ENCODE results near the gene ATOH8. TPM values are rescaled to one million over a fixed set of nuclear protein-coding genes. Genes with fewer than 3 reads are reported as not detected.

Gene ATOH8
- total RNA-seq, 1 experiment from 2014 or later = 107 TPM

GRCh38 chr2:85794491-85795121, 40.8 kb downstream of the ATOH8 start:
- H3K27ac ChIP-seq = peak overlapping the region; percentile 98
- no peaks in the 10 kb centered on the region for H3K9me3 ChIP-seq (replicated peaks)
- H3K27me3 ChIP-seq = no peaks in the 10 kb centered on the region
- H3K4me3 ChIP-seq = peak overlapping the region; percentile 44
- H3K4me1 ChIP-seq = peaks cover 69% of the 10 kb centered on the region
- peak; percentile 98 for DNase-seq
- no peaks in the 10 kb centered on the region for H3K36me3 ChIP-seq

GRCh38 chr2:85795331-85796045, 41.7 kb downstream of the ATOH8 start:
- Histone ChIP-seq H3K9me3 (replicated peaks) (no peaks in the 10 kb centered on the region), H3K27me3 (no peaks in the 10 kb centered on the region), H3K27ac (peak overlapping the region; percentile 98), H3K4me1 (peaks cover 69% of the 10 kb centered on the region), H3K36me3 (no peaks in the 10 kb centered on the region), H3K4me3 (peak overlapping the region; percentile 44)
- DNase-seq = peak; percentile 55 to 63

GRCh38 chr2:85796046-85796340, 42.2 kb downstream of the ATOH8 start:
- peak overlapping the region; percentile 98 for H3K27ac ChIP-seq

DNA sequence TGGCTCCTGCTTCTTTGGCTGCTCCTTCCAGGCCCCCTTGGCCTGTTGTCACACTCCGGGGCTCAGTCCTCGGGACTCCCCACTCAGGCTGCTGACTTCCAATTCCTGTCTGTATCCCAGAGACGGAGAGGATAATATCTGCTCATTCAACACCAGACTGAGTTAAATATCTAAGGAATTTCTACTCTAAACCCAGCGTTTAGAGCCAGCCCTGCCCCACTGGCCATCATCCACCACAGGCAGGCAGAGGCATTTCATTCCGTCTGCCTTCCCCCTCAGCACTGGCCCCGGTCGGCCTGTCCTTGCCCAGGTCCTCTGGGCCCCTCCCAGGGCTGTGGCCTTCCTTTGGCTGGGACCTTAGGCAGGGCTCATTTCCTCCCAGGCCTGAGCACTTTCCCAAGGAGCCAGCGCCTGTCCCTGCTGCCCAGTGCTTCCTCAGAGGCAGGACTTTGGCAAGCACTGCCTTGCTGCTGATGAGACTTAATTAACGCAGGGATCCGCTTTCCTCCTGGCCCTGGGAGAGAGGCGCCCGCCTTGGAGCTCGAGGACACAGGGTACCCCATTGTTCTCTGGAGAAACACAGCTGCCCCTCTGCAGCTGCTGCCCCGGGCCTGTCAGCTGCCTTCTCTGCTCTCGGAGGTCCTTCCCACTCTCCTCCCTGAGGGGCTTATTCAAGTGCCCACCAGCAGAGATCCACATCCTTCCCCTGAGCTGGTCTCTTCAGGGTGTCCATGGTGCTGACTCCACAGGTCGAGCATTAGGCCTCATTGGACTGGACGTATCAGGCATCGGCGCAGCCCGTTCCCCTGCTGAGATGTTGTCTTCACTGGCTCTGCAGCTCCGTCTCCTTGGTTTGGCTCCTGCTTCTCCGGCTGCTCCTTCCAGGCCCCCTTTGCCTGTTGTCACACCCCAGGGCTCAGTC, 42.8 kb downstream of the ATOH8 start:
- H3K36me3 ChIP-seq = no peaks in the 10 kb centered on the region
- H3K27ac ChIP-seq = peak overlapping the region; percentile 98
- peak; percentile 99 to 100 for DNase-seq
- no peaks in the 10 kb centered on the region for H3K27me3 ChIP-seq
- peaks cover 65% of the 10 kb centered on the region for H3K4me1 ChIP-seq
- peak overlapping the region; percentile 44 for H3K4me3 ChIP-seq
- H3K9me3 ChIP-seq (replicated peaks) = 0 out of 2 replicates have a peak, but pooled peaks cover 3% of the 10 kb centered on the region

More at GRCh38 chr2:85796046-85796340, 42.2 kb downstream of the ATOH8 start:
- no peaks in the 10 kb centered on the region for H3K9me3 ChIP-seq (replicated peaks)
- DNase-seq = peak in 1 of 2 experiments; percentile 52
- H3K36me3 ChIP-seq = no peaks in the 10 kb centered on the region
- no peaks in the 10 kb centered on the region for H3K27me3 ChIP-seq
- peaks cover 66% of the 10 kb centered on the region for H3K4me1 ChIP-seq
- peak overlapping the region; percentile 44 for H3K4me3 ChIP-seq

DNA sequence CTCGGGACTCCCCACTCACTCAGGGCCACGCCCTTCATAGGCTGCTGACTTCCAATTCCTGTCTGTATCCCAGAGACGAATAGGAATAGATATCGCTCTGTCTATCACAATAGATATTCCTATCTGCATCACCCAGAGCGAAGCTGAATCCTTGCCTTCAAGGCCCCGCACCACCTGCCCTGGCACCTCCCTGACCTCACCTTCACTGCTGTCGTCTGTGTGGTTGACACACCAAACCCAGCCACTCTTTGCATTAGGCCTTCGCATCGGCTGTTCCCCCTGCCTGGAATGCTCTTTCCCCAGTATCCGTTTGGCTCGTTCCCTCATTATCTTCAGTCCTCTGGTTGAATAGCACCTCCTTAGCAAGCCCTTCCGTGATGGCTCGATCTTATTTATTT, 43.5 kb downstream of the ATOH8 start:
- Histone ChIP-seq H3K27ac (peak overlapping the region; percentile 98), H3K4me1 (peaks cover 59% of the 10 kb centered on the region), H3K27me3 (no peaks in the 10 kb centered on the region), H3K9me3 (replicated peaks) (0 out of 2 replicates have a peak, but pooled peaks cover 4% of the 10 kb centered on the region), H3K36me3 (no peaks in the 10 kb centered on the region), H3K4me3 (peak overlapping the region; percentile 44)
- DNase-seq = no peak

DNA sequence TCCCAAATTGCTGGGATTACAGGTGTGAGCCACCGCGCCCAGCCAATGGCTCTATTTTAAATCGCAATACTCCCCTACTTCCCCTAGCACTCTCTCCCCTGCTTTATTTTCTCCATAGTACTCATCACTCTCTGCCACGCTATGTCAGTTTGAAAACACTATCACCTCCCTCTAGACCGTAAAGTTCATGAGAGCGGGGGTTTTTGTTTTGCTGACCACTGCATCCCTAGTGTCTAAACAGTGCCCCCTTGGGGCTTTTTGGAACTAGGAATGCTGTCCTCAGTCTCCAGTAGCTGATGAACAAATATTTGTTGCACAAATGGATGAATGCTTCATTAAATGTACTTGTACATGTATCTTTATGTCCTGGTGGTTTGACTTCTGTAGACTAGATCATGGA, 44.1 kb downstream of the ATOH8 start:
- Histone ChIP-seq H3K9me3 (replicated peaks) (0 out of 2 replicates have a peak, but pooled peaks cover 4% of the 10 kb centered on the region), H3K27ac (peak overlapping the region; percentile 98), H3K27me3 (no peaks in the 10 kb centered on the region), H3K36me3 (no peaks in the 10 kb centered on the region), H3K4me3 (no peak overlapping the region), H3K4me1 (peaks cover 59% of the 10 kb centered on the region)
- peak; percentile 65 to 84 for DNase-seq

- no peaks in the 10 kb centered on the region for H3K36me3 ChIP-seq
- peaks cover 59% of the 10 kb centered on the region for H3K4me1 ChIP-seq
- no peak overlapping the region for H3K27ac ChIP-seq
- no peak overlapping the region for H3K4me3 ChIP-seq
- 0 out of 2 replicates have a peak, but pooled peaks cover 4% of the 10 kb centered on the region for H3K9me3 ChIP-seq (replicated peaks)
- H3K27me3 ChIP-seq = no peaks in the 10 kb centered on the region
- no peak for DNase-seq
Observed at GRCh38 chr2:85799215-85799956, 45.6 kb downstream of the ATOH8 start.

GRCh38 chr2:85800586-85800985, 46.8 kb downstream of the ATOH8 start:
- no peak overlapping the region for H3K27ac ChIP-seq
- H3K4me3 ChIP-seq = no peak overlapping the region
- 0 out of 2 replicates have a peak, but pooled peaks cover 4% of the 10 kb centered on the region for H3K9me3 ChIP-seq (replicated peaks)
- H3K4me1 ChIP-seq = peaks cover 53% of the 10 kb centered on the region
- no peaks in the 10 kb centered on the region for H3K27me3 ChIP-seq
- DNase-seq = no peak
- no peaks in the 10 kb centered on the region for H3K36me3 ChIP-seq

DNA sequence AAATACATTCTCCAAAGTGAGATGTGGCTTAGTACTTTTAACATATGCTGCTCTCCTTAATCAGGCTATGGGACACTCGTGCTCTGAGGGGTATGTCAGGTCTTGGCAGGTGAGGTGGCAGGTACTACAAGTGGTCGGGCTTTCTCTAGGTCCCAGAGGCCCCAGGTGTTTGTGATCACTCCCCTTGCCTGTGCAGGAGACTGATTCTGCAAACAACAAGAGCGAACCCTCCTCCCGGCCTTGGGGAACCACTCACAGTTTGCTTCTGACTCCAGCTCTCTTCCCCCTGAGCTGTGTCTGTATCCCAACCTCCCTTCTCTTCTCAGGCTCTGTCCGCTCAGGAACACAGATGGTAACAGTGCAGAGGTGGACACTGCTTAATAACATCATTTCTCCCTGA, 48.1 kb downstream of the ATOH8 start:
- H3K36me3 ChIP-seq = no peaks in the 10 kb centered on the region
- 0 out of 2 replicates have a peak, but pooled peaks cover 4% of the 10 kb centered on the region for H3K9me3 ChIP-seq (replicated peaks)
- DNase-seq = peak in 1 of 2 experiments; percentile 2
- H3K27ac ChIP-seq = no peak overlapping the region
- H3K4me3 ChIP-seq = no peak overlapping the region
- H3K4me1 ChIP-seq = peaks cover 43% of the 10 kb centered on the region
- H3K27me3 ChIP-seq = no peaks in the 10 kb centered on the region

GRCh38 chr2:85802354-85803103, 48.7 kb downstream of the ATOH8 start:
- peak; percentile 42 to 70 for DNase-seq
- 0 out of 2 replicates have a peak, but pooled peaks cover 4% of the 10 kb centered on the region for H3K9me3 ChIP-seq (replicated peaks)
- peaks cover 37% of the 10 kb centered on the region for H3K4me1 ChIP-seq
- no peak overlapping the region for H3K4me3 ChIP-seq
- H3K27ac ChIP-seq = peak overlapping the region; percentile 23; the same call in 1 of the 2 replicates
- no peaks in the 10 kb centered on the region for H3K36me3 ChIP-seq
- H3K27me3 ChIP-seq = no peaks in the 10 kb centered on the region

DNA sequence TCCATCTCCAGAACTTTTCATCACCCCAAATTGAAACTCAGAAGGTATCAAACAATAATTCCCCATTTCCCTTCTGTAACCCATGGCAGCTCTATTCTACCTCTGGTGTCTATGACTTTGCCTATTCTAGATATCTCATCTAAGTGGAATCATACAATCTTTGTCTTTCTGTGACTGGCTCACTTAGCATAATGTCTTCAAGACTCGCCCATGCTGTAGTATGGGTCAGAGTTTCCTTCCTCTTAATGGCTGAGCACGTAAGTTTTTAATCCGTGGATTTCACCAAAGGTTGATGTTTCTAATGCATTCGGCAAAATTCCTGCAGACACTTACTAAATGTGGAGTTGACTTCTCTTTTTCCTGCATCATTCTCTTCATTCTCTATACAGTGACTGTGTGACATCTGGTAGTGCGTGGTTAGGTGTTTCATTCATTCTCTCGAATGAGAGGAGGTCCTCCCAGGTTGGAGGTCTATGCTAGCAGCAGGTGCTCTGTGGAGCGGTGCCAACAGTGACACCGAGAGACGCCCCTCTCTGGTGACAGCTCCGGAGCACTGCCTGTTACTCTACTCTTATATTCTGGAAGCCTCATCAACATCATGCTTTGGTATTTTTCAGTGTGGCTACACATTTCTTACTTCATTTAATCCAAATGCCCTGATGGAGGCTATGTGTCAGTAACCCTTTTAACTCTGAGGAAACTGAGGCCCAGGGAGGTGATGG, 50.1 kb downstream of the ATOH8 start:
- Histone ChIP-seq H3K27ac (no peak overlapping the region), H3K27me3 (no peaks in the 10 kb centered on the region), H3K4me1 (peaks cover 28% of the 10 kb centered on the region), H3K4me3 (no peak overlapping the region), H3K36me3 (no peaks in the 10 kb centered on the region), H3K9me3 (replicated peaks) (0 out of 2 replicates have a peak, but pooled peaks cover 4% of the 10 kb centered on the region)
- DNase-seq = peak in 1 of 2 experiments; percentile 4

- no peak overlapping the region for H3K27ac ChIP-seq
- H3K36me3 ChIP-seq = no peaks in the 10 kb centered on the region
- H3K4me1 ChIP-seq = peaks cover 28% of the 10 kb centered on the region
- no peak overlapping the region for H3K4me3 ChIP-seq
- 0 out of 2 replicates have a peak, but pooled peaks cover 4% of the 10 kb centered on the region for H3K9me3 ChIP-seq (replicated peaks)
- no peaks in the 10 kb centered on the region for H3K27me3 ChIP-seq
- peak; percentile 63 to 81 for DNase-seq
Observed at GRCh38 chr2:85804583-85804982, 50.8 kb downstream of the ATOH8 start.
